Bronchial epithelial cell (primary cell): ENCODE results near the gene TMX4. TPM values are rescaled to one million over a fixed set of nuclear protein-coding genes. Genes with fewer than 3 reads are reported as not detected.

Source experiments
- DNase-seq: peaks from one replicate; pipeline ENCODE4 v3.0.0-alpha.2; 2010; ENCODE audit warnings: low read depth
- FAIRE-seq: peaks from 2 replicates; lab custom pipeline; 2011; peaks lifted over from hg19 to GRCh38; lab: Jason Lieb, UNC
- H3K27me3 ChIP-seq: 2 replicates; pipeline ENCODE4 v1.5.1; 2011; ENCODE audit warnings: low read length; ENCODE audit not compliant: control insufficient read depth, insufficient read depth
- H3K36me3 ChIP-seq: 2 replicates; pipeline ENCODE4 v1.5.1; 2011; ENCODE audit warnings: low read length; ENCODE audit not compliant: control insufficient read depth, insufficient read depth
- H3K4me3 ChIP-seq: 2 replicates; pipeline ENCODE4 v1.5.1; 2011; ENCODE audit warnings: mild to moderate bottlenecking, low read depth, low read length, control low read depth
- CTCF ChIP-seq: IDR thresholded peaks from 2 replicates; pipeline ENCODE4 v1.5.1; 2011; ENCODE audit warnings: mild to moderate bottlenecking, moderate library complexity, low read length, control low read depth, inconsistent platforms; ENCODE audit not compliant: insufficient read depth, severe bottlenecking
- total RNA-seq: library from RNA; depleted of rRNA; stranded (reverse); fragments of >200 nt; gene quantifications from 2 replicates; pipeline ENCODE4 v1.2.1, GENCODE V29; 2014

TMX4 gene
- total RNA-seq, 1 donor from 2014 or later: 11.6 TPM

GRCh38 chr20:8049310-8049709, 29.7 kb upstream of the TMX4 start:
- no peaks in the 10 kb centered on the region for H3K36me3 ChIP-seq
- DNase-seq (no peak), FAIRE-seq (no peak)
- H3K27me3 ChIP-seq: no peaks in the 10 kb centered on the region
- no peak for TF ChIP-seq CTCF
- H3K4me3 ChIP-seq: no peak overlapping the region

- no peak for FAIRE-seq
- Histone ChIP-seq H3K4me3 (no peak overlapping the region), H3K27me3 (no peaks in the 10 kb centered on the region), H3K36me3 (no peaks in the 10 kb centered on the region)
- no peak for DNase-seq
- no peak for TF ChIP-seq CTCF
Measured at GRCh38 chr20:8045946-8046345, 26.4 kb upstream of the TMX4 start.

GRCh38 chr20:8043687-8044282, 24.2 kb upstream of the TMX4 start:
- FAIRE-seq: no peak

GRCh38 chr20:8039042-8039441, 19.5 kb upstream of the TMX4 start:
- H3K4me3 ChIP-seq: no peak overlapping the region
- FAIRE-seq (no peak), DNase-seq (no peak)
- no peak for TF ChIP-seq CTCF
- no peaks in the 10 kb centered on the region for H3K36me3 ChIP-seq
- no peaks in the 10 kb centered on the region for H3K27me3 ChIP-seq

More at GRCh38 chr20:8043687-8044282, 24.2 kb upstream of the TMX4 start:
- no peaks in the 10 kb centered on the region for H3K36me3 ChIP-seq
- DNase-seq: peak; percentile 70
- no peak overlapping the region for H3K4me3 ChIP-seq
- peak; percentile 47 for TF ChIP-seq CTCF
- no peaks in the 10 kb centered on the region for H3K27me3 ChIP-seq

GRCh38 chr20:8036771-8037170, 17.2 kb upstream of the TMX4 start:
- no peak for TF ChIP-seq CTCF
- DNase-seq (no peak), FAIRE-seq (no peak)
- Histone ChIP-seq H3K27me3 (no peaks in the 10 kb centered on the region), H3K4me3 (no peak overlapping the region), H3K36me3 (no peaks in the 10 kb centered on the region)

- Histone ChIP-seq H3K36me3 (no peaks in the 10 kb centered on the region), H3K4me3 (no peak overlapping the region), H3K27me3 (no peaks in the 10 kb centered on the region)
- DNase-seq (no peak), FAIRE-seq (no peak)
- TF ChIP-seq CTCF: no peak
Measured at GRCh38 chr20:8033151-8033841, 13.7 kb upstream of the TMX4 start.
